Vagina (tissue), 2 donors: ENCODE data around the gene PLIN5. TPM values are rescaled to one million over a fixed set of nuclear protein-coding genes. Genes with fewer than 3 reads are reported as not detected.
"Not testable (repeated sequence)": the region's sequence is repeated elsewhere in the genome, so short reads cannot be mapped to it uniquely, and the experiment has no call there.

Experiments
- DNase-seq, 2 donors: peaks; one replicate each; pipeline ENCODE4 v3.0.0-alpha.2; 2017; ENCODE audit errors: extremely low spot score in 2 of 2
- H3K27ac ChIP-seq: fragments of 200-600 bp; sonication (generic); one replicate; pipeline ENCODE4 v1.5.1; 2019
- H3K27me3 ChIP-seq: fragments of 200-600 bp; sonication (generic); one replicate; pipeline ENCODE4 v1.5.1; 2019
- H3K36me3 ChIP-seq, 2 donors: fragments of 200-600 bp; sonication (generic); one replicate each; pipeline ENCODE4 v1.5.1; 2017 to 2019
- H3K4me1 ChIP-seq: fragments of 200-600 bp; sonication (generic); one replicate; pipeline ENCODE4 v1.5.1; 2019
- H3K4me3 ChIP-seq, 2 donors: fragments of 200-600 bp; sonication (generic); 1 replicate in 1 of 2; 2 replicates in 1 of 2; pipeline ENCODE4 v1.5.1; 2016 to 2019
- H3K9me3 ChIP-seq: fragments of 200-600 bp; sonication (generic); one replicate; pipeline ENCODE4 v1.5.1; 2019
- CTCF ChIP-seq, 3 experiments: fragments of 450-650 bp in 2 of 3; fragments of 200-600 bp in 1 of 3; sonication (generic) in 1 of 3; IDR thresholded peaks; one replicate each; pipeline ENCODE4 v1.5.1; 2017 to 2019; ENCODE audit warnings: antibody characterized with exemption in 3 of 3, mild to moderate bottlenecking in 2 of 3, moderate library complexity in 2 of 3
- POLR2A ChIP-seq, 2 donors: fragments of 450-650 bp; IDR thresholded peaks; one replicate each; pipeline ENCODE4 v1.6.1; 2017; ENCODE audit warnings: antibody characterized with exemption in 2 of 2, mild to moderate bottlenecking in 2 of 2, moderate library complexity in 2 of 2
- POLR2AphosphoS5 ChIP-seq, 2 donors: sonication (generic); formaldehyde crosslinking; IDR thresholded peaks; one replicate each; pipeline ENCODE4 v1.9.0; 2017; ENCODE audit warnings: antibody characterized with exemption in 2 of 2, mild to moderate bottlenecking in 2 of 2, low read depth in 1 of 2; ENCODE audit not compliant: insufficient read depth in 1 of 2
- intact Hi-C: fragments of 100-400 bp; cut with DNase I; formaldehyde crosslinking; loops from one replicate; pipeline ENCODE4 v1.15.1; 2023
- total RNA-seq: library from RNA; depleted of rRNA; stranded (reverse); fragments of >200 nt; gene quantifications from one replicate; pipeline ENCODE4 v1.2.3, GENCODE V29; 2016

Gene PLIN5
- total RNA-seq, 1 donor from 2014 or later = 8.8 TPM

DNA sequence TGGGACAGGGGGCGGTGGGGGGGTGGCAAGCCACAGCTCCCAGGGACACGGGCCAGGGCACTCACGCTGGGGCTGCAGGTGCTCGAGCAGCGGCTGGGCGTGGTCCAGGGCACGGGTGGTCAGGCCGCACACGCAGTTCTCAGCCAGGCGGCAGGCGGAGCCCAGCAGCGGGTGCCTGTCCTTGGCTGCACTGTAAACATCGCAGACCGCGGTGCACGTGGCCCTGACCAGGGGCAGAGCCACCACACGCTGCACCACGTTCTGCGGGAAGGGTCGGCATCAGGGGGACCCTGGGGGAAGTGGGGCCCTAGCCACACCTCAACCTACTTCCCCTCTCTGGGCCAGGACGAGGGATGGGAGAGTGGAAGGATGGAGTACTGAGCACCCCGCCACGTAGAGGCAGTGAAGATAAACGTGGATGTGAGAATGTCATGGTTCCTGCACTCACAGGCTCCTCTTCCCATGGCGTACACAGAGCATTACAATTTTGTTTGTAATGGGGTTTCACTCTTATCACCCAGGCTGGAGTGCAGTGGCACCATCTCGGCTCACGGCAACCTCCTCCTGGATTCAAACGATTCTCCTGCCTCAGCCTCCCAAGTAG lies 3.4 kb downstream of the PLIN5 start:
- H3K36me3 ChIP-seq = no peaks in the 10 kb centered on the region
- H3K4me1 ChIP-seq = peaks cover 11% of the 10 kb centered on the region
- intact Hi-C loops = no loop called here
- H3K27ac ChIP-seq = no peak overlapping the region
- H3K4me3 ChIP-seq = no peak overlapping the region
- TF ChIP-seq CTCF (IDR thresholded peaks at IDR 0.05) (no peak), POLR2A (IDR thresholded peaks at IDR 0.05) (no peak), POLR2AphosphoS5 (IDR thresholded peaks at IDR 0.05; ENCODE audit: insufficient read depth in 1 of 2, low read depth in 1 of 2) (no peak)
- no peaks in the 10 kb centered on the region for H3K27me3 ChIP-seq
- DNase-seq = no peak
- H3K9me3 ChIP-seq = no peaks in the 10 kb centered on the region

- Histone ChIP-seq H3K4me1 (peaks cover 3% of the 10 kb centered on the region), H3K9me3 (no peaks in the 10 kb centered on the region), H3K4me3 (no peak overlapping the region), H3K36me3 (no peaks in the 10 kb centered on the region), H3K27ac (no peak overlapping the region), H3K27me3 (no peaks in the 10 kb centered on the region)
- TF ChIP-seq POLR2AphosphoS5 (IDR thresholded peaks at IDR 0.05; ENCODE audit: insufficient read depth in 1 of 2, low read depth in 1 of 2) = no peak
- TF ChIP-seq CTCF (IDR thresholded peaks at IDR 0.05) = no peak
- TF ChIP-seq POLR2A (IDR thresholded peaks at IDR 0.05) = no peak
- DNase-seq = no peak
- intact Hi-C loops = no loop called here
Observed at GRCh38 chr19:4529924-4530522, 5.0 kb downstream of the PLIN5 start.

DNA sequence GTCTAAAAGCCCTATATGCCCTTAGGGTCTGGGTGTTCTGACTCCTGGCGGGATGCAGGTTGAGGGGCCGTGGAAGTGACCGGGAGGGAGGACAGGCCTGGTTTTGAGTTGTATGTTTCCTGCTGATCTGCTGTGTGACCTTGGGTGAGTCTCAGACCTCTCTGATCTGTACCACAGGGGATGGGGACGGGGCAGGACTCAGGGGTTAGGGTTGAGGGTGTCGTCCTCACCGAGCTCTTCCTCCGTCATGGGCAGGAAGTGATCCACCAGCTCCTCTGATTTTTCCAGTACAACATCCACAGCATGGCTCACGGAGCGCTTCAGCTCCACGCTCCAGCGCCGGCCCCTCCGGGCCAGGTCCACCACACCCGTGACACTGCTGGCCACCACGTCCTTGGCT lies 6.2 kb downstream of the PLIN5 start:
- intact Hi-C loops = no loop called here
- Histone ChIP-seq H3K27me3 (no peaks in the 10 kb centered on the region), H3K9me3 (no peaks in the 10 kb centered on the region), H3K27ac (no peak overlapping the region), H3K4me3 (no peak overlapping the region), H3K36me3 (no peaks in the 10 kb centered on the region), H3K4me1 (no peaks in the 10 kb centered on the region)
- no peak for DNase-seq
- TF ChIP-seq CTCF (IDR thresholded peaks at IDR 0.05) = no peak

GRCh38 chr19:4527377-4527776 lies 7.6 kb downstream of the PLIN5 start:
- intact Hi-C loops, H3K27me3 ChIP-seq, H3K4me1 ChIP-seq, H3K27ac ChIP-seq, H3K4me3 ChIP-seq, H3K9me3 ChIP-seq, DNase-seq, H3K36me3 ChIP-seq: not testable (repeated sequence)

DNA sequence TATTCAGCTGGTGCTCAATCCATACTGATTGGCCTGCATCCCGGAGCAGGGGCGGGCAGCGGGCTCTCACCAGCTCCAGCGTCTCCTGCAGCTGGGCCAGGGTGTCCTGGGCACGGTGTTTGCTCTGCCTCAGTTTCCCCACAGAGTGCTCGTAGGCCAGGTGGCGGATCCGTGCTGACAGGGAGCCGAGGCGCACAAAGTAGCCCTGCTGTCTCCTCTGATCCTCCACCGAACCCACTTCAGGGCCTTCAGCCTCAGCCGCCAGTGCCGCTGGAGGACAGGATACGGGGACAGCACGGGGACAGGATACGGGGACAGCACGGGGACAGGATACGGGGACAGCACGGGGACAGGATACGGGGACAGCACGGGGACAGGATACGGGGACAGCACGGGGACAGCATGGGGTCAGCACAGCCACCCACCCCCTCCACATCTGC lies 9.4 kb downstream of the PLIN5 start:
- intact Hi-C loops = no loop called here

More for the DNA sequence above, 9.4 kb downstream of the PLIN5 start:
- no peak overlapping the region for H3K27ac ChIP-seq
- H3K4me3 ChIP-seq = no peak overlapping the region
- H3K36me3 ChIP-seq = no peaks in the 10 kb centered on the region
- no peak for DNase-seq
- H3K9me3 ChIP-seq = no peaks in the 10 kb centered on the region
- no peaks in the 10 kb centered on the region for H3K4me1 ChIP-seq
- H3K27me3 ChIP-seq = no peaks in the 10 kb centered on the region
- TF ChIP-seq CTCF (IDR thresholded peaks at IDR 0.05) (no peak), POLR2AphosphoS5 (IDR thresholded peaks at IDR 0.05; ENCODE audit: insufficient read depth in 1 of 2, low read depth in 1 of 2) (no peak), POLR2A (IDR thresholded peaks at IDR 0.05) (no peak)
